ENCODE results near the gene FAM131B. TPM values are rescaled to one million over a fixed set of nuclear protein-coding genes. Genes with fewer than 3 reads are reported as not detected.

Gene FAM131B
- total RNA-seq: 1.6 and 2.0 TPM in 2 replicates

GRCh38 chr7:143362131-143363015, at the start of gene FAM131B:
TSS of gene FAM131B (minus strand) at chr7:143362713. CDS start at chr7:143362603, 110 bp downstream.

DNA sequence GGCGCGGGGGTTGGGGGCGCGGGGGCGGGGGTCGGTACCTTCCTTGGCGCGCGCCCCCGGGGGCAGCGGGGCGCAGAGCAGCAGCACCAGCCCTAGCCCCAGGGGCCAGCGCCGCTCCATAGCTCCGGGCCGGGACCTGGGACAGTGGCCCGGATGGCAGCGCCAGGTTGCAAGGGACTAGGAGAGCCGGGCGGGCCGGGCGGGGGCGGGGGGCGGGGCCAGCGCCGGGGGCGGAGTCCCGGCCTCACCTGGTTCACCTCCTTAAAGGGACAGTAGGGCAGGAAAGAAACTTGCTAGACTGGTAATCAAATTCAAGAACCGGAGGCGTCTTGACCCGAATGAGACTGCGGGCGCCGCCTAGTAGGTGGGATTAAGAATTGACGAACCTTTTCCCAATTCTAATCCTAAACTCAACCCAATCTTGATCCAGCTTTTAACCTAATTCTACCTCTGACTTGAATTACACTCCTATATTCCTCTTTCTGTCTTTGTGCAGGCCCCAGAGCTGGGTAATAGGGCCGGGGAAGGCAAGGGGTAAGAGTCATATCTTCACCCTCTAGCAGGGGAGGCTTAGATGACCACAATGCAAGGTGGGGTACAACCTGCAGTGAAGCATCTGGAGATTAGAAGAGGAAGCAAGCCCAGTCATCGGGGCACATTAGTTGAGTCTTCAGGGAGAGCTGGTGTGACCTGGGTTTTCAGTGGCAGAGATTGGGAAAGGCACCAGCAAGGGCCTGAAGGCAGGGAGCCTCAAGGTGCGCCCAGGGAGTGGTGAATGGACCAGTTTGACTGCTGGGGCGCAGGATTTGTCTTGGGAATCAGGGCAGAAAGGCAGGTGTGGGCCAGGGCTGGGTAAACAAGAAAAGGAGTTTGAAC, 46.4 kb upstream of the FAM131B start, which contains the start of gene EPHA1:
Gene EPHA1, minus strand, starts transcription at position 171 of the 876 bp plus-strand sequence. Its CDS starts 51 bp downstream, at position 120.

GRCh38 chr7:143380646-143381426, 18.3 kb upstream of the FAM131B start, which contains the start of gene ZYX:
TSS of gene ZYX (plus strand) at chr7:143381345. CDS start at chr7:143381572, 227 bp downstream.

GRCh38 chr7:143315776-143316175, 46.7 kb downstream of the FAM131B start, which contains the start of gene CLCN1:
TSS of gene CLCN1 (plus strand) at chr7:143316111. CDS start at chr7:143316213, 102 bp downstream.

Other genes starting within 250 kb of the FAM131B start
- not detected in 2 replicates for gene PIP, start 230.6 kb downstream of the FAM131B start, total RNA-seq
- gene TAS2R39, start 179.3 kb downstream of the FAM131B start, total RNA-seq: not detected in 2 replicates
- gene TAS2R40, start 140.7 kb downstream of the FAM131B start, total RNA-seq: not detected in 2 replicates
- 83.1 and 87.4 TPM in 2 replicates for gene GSTK1, start 99.3 kb downstream of the FAM131B start, total RNA-seq
- not detected in 2 replicates for gene TMEM139, start 77.8 kb downstream of the FAM131B start, total RNA-seq
- 15.3 and 15.6 TPM in 2 replicates for gene CASP2, start 74.4 kb downstream of the FAM131B start, total RNA-seq
- gene CLCN1, start 46.6 kb downstream of the FAM131B start, total RNA-seq: not detected in 2 replicates
- 17.2 and 41.5 TPM in 2 replicates for gene ZYX, start 18.6 kb upstream of the FAM131B start, total RNA-seq
- not detected in 2 replicates for gene EPHA1, start 46.1 kb upstream of the FAM131B start, total RNA-seq
- gene TAS2R60, start 80.7 kb upstream of the FAM131B start, total RNA-seq: not detected in 2 replicates
- gene TAS2R41, start 115.2 kb upstream of the FAM131B start, total RNA-seq: not detected in 2 replicates
- gene CTAGE15, start 209.1 kb upstream of the FAM131B start, total RNA-seq: 0.06 and 0.13 TPM in 2 replicates